GM23248 (cell line): ENCODE results near the gene BTAF1.

Experiments
- EZH2 ChIP-seq: fragments of 200-600 bp; sonication (generic); IDR thresholded peaks from 2 replicates; pipeline ENCODE4 v1.6.1; 2018; ENCODE audit warnings: antibody characterized with exemption, mild to moderate bottlenecking; ENCODE audit not compliant: insufficient read depth, poor library complexity, severe bottlenecking
- EZH2phosphoT487 ChIP-seq: fragments of 200-600 bp; sonication (generic); IDR thresholded peaks from 2 replicates; pipeline ENCODE4 v1.6.1; 2018; ENCODE audit warnings: antibody characterized with exemption, moderate library complexity, mild to moderate bottlenecking, low read depth; ENCODE audit not compliant: insufficient read depth

- TF ChIP-seq EZH2 (no peak), EZH2phosphoT487 (no peak)
Observed at GRCh38 chr10:91944880-91945630, 21.5 kb downstream of the BTAF1 start.
